K562 (cell line): ENCODE data around the gene PRTFDC1. TPM values are rescaled to one million over a fixed set of nuclear protein-coding genes. Genes with fewer than 3 reads are reported as not detected.

Experiments used
- ATF7 ChIP-seq: fragments of 450-650 bp; IDR thresholded peaks from 2 replicates; pipeline ENCODE4 v1.7.1; 2014; ENCODE audit warnings: mild to moderate bottlenecking, moderate library complexity
- DPF2 ChIP-seq: fragments of 450-650 bp; IDR thresholded peaks from 2 replicates; pipeline ENCODE4 v1.6.1; 2016
- JUND ChIP-seq, 2 experiments: IDR thresholded peaks; 2 replicates in 1 of 2; 3 replicates in 1 of 2; pipeline ENCODE4 v1.6.1; 2011; ENCODE audit warnings: borderline replicate concordance in 2 of 2, low read depth in 2 of 2, low read length in 2 of 2, improper control_type of control experiment in 1 of 2, missing biosample characterization in 1 of 2, missing genetic modification characterization in 1 of 2, missing genetic modification reagents in 1 of 2
- LARP7 ChIP-seq: fragments of 450-650 bp; IDR thresholded peaks from 2 replicates; pipeline ENCODE4 v1.6.1; 2016
- NFATC3 ChIP-seq: fragments of 450-650 bp; IDR thresholded peaks from 2 replicates; pipeline ENCODE4 v1.6.1; 2017; ENCODE audit warnings: mild to moderate bottlenecking
- PML ChIP-seq: IDR thresholded peaks from 2 replicates; pipeline ENCODE4 v1.6.1; 2012; ENCODE audit warnings: low read length, inconsistent platforms
- YBX1 ChIP-seq: fragments of 450-650 bp; IDR thresholded peaks from 2 replicates; pipeline ENCODE4 v1.7.1; 2016; ENCODE audit warnings: mild to moderate bottlenecking
- polyA plus RNA-seq, 8 experiments: library from polyadenylated mRNA; depleted of rRNA in 4 of 8; stranded (reverse) in 5 of 8; unstranded in 3 of 8; fragments of >200 nt; fragmentation: Nextera tagmentation in 2 of 8; fragmentation: Illumina TruSeq in 1 of 8; extraction: Ambion mirVana in 2 of 8; extraction: Trizol in 1 of 8; gene quantifications; 2 replicates each; pipeline versions ENCODE4 v1.2.1 to v1.2.3, GENCODE V29; 2011 to 2014; ENCODE audit warnings: inconsistent platforms in 1 of 8, missing spikeins in 1 of 8
- total RNA-seq, 7 experiments: library from RNA; depleted of rRNA in 6 of 7; stranded (reverse); fragments of >200 nt in 6 of 7; fragmentation: Illumina TruSeq in 2 of 7; extraction: Trizol in 2 of 7; gene quantifications; 2 replicates each; pipeline versions ENCODE4 v1.2.1 to v1.2.3, GENCODE V29; 2011 to 2021; ENCODE audit warnings: low replicate concordance in 1 of 7
- TF ChIP-seq, protein P1 (sequence below), 2 experiments: IDR thresholded peaks in 1 of 2; conservative IDR thresholded peaks in 1 of 2; 2 replicates each; pipeline ENCODE4 v1.6.1; 2016; ENCODE audit warnings: low read depth in 2 of 2, mild to moderate bottlenecking in 1 of 2, missing compliant biosample characterization in 1 of 2, missing genetic modification characterization in 1 of 2, moderate library complexity in 1 of 2
- TF ChIP-seq, protein P2 (sequence below): fragments of 450-650 bp; IDR thresholded peaks from 2 replicates; pipeline ENCODE4 v1.6.1; 2018; ENCODE audit not compliant: partially characterized antibody
- TF ChIP-seq, protein P3 (sequence below): IDR thresholded peaks from 2 replicates; pipeline ENCODE4 v1.6.1; 2014; ENCODE audit warnings: antibody characterized with exemption

The PRTFDC1 gene
- total and polyA plus RNA-seq, 9 of the 15 experiments (the other 6 are each of a cell fraction or from before 2014, with no cell fraction given) = 7.0 to 27.6 (median 10.0) TPM

DNA sequence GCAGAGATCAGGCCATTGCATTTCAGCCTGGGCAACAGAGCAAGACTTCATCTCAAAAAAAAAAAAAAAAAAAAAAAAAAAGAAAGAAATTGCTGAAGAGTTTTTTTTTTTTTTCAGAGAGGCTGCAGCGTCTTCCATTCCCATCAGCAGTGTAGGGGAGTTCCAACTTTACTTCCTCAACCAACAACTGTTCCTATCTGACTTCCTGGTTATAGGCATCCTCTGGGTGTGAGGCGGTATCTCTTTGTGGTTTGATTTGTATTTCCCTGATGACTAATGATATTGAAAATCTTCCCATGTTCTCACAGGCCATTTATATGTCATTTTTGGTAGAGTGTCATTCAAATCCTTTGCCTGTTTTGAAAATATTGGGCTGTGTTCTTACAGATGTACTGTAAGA is 40.2 kb downstream of the PRTFDC1 start (continued):
- TF ChIP-seq, protein P1, sequence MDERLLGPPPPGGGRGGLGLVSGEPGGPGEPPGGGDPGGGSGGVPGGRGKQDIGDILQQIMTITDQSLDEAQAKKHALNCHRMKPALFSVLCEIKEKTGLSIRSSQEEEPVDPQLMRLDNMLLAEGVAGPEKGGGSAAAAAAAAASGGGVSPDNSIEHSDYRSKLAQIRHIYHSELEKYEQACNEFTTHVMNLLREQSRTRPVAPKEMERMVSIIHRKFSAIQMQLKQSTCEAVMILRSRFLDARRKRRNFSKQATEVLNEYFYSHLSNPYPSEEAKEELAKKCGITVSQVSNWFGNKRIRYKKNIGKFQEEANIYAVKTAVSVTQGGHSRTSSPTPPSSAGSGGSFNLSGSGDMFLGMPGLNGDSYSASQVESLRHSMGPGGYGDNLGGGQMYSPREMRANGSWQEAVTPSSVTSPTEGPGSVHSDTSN (CRISPR knock-in tag; IDR thresholded peaks at IDR 0.05; ENCODE audit: low read depth) = no peak
- TF ChIP-seq, protein P1 (tag; conservative IDR thresholded peaks at IDR 0.05; ENCODE audit: low read depth) = no peak
- TF ChIP-seq, protein P2, sequence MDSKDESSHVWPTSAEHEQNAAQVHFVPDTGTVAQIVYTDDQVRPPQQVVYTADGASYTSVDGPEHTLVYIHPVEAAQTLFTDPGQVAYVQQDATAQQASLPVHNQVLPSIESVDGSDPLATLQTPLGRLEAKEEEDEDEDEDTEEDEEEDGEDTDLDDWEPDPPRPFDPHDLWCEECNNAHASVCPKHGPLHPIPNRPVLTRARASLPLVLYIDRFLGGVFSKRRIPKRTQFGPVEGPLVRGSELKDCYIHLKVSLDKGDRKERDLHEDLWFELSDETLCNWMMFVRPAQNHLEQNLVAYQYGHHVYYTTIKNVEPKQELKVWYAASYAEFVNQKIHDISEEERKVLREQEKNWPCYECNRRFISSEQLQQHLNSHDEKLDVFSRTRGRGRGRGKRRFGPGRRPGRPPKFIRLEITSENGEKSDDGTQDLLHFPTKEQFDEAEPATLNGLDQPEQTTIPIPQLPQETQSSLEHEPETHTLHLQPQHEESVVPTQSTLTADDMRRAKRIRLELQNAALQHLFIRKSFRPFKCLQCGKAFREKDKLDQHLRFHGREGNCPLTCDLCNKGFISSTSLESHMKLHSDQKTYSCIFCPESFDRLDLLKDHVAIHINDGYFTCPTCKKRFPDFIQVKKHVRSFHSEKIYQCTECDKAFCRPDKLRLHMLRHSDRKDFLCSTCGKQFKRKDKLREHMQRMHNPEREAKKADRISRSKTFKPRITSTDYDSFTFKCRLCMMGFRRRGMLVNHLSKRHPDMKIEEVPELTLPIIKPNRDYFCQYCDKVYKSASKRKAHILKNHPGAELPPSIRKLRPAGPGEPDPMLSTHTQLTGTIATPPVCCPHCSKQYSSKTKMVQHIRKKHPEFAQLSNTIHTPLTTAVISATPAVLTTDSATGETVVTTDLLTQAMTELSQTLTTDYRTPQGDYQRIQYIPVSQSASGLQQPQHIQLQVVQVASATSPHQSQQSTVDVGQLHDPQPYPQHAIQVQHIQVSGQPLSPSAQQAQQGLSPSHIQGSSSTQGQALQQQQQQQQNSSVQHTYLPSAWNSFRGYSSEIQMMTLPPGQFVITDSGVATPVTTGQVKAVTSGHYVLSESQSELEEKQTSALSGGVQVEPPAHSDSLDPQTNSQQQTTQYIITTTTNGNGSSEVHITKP = peak; percentile 94
- peak; percentile 65; the same call in 1 of the 2 replicates for TF ChIP-seq JUND (IDR thresholded peaks at IDR 0.05; ENCODE audit: borderline replicate concordance, low read depth, low read length)
- no peak for TF ChIP-seq JUND (tag; IDR thresholded peaks at IDR 0.05; ENCODE audit: borderline replicate concordance, low read depth, low read length)
- TF ChIP-seq ATF7 = peak; percentile 25; the same call in 1 of the 2 replicates
- no peak for TF ChIP-seq PML
- TF ChIP-seq, protein P3, sequence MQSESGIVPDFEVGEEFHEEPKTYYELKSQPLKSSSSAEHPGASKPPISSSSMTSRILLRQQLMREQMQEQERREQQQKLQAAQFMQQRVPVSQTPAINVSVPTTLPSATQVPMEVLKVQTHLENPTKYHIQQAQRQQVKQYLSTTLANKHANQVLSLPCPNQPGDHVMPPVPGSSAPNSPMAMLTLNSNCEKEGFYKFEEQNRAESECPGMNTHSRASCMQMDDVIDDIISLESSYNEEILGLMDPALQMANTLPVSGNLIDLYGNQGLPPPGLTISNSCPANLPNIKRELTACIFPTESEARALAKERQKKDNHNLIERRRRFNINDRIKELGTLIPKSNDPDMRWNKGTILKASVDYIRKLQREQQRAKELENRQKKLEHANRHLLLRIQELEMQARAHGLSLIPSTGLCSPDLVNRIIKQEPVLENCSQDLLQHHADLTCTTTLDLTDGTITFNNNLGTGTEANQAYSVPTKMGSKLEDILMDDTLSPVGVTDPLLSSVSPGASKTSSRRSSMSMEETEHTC = no peak
- TF ChIP-seq YBX1 = no peak
- no peak for TF ChIP-seq LARP7
- 0 out of 2 replicates have a peak, but pooled peaks have one; percentile 26 for TF ChIP-seq DPF2
- no peak for TF ChIP-seq NFATC3
